ENCODE data around the gene DOCK3.

DOCK3 gene

DNA sequence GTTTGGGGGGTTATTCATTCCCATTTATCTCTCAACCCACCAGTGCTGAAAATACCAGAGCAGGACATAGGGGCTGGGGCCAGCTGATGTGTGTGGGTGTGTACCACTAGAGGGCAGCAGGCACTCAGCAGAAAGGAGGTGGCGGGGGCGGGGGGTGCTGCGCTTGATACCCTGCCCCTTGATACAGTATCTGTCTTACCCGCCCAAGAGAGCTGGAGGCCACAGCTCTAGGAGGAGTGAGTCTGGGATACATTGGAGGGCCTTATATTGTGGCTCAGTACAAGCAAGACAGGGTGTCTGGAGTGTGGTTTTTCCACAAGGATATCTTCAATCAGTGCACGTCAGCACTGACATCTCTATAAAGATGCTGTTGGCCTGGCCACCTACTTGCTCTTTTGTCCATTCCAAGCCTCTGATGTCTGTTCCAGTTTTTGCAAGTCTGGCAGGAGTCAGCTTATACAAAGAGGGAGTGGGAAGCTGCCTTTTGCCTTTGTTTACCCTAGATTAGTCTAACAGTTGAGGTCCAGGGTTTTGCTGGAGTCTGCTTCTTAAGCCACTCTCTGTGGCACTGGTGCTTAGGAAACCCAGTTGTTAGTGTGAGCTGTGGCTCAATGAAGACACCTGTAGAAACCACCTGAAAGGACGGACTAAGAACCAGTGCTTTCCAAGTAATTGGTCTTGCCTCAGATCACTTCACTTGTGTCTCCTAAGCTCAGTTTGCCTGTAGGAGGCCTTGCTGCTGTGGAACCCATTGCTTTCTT is 714.9 kb downstream of the DOCK3 start:
- Histone ChIP-seq H3K4me1 (peaks cover 77% of the 10 kb centered on the region), H3K27ac (no peak overlapping the region), H3K4me3 (no peak overlapping the region), H3K36me3 (peaks cover 53% of the 10 kb centered on the region), H3K9me3 (no peaks in the 10 kb centered on the region), H4K20me1 (peaks cover 64% of the 10 kb centered on the region), H3K4me2 (peak overlapping the region; percentile 95), H3K9ac (no peak overlapping the region), H3K27me3 (no peaks in the 10 kb centered on the region)
- no peak for TF ChIP-seq Cebpa-rat (IDR thresholded peaks at IDR 0.05)

GRCh38 chr3:51390246-51391074 is 715.7 kb downstream of the DOCK3 start:
- H3K9ac ChIP-seq = peak overlapping the region; percentile 99
- H4K20me1 ChIP-seq = peaks cover 72% of the 10 kb centered on the region
- TF ChIP-seq Cebpa-rat (IDR thresholded peaks at IDR 0.05) = no peak
- peak overlapping the region; percentile 98 for H3K27ac ChIP-seq
- H3K4me1 ChIP-seq = peaks cover 86% of the 10 kb centered on the region
- no peaks in the 10 kb centered on the region for H3K9me3 ChIP-seq
- H3K27me3 ChIP-seq = no peaks in the 10 kb centered on the region
- peak overlapping the region; percentile 90 for H3K4me3 ChIP-seq
- H3K4me2 ChIP-seq = peak overlapping the region; percentile 88
- H3K36me3 ChIP-seq = peaks cover 62% of the 10 kb centered on the region

- Histone ChIP-seq H3K27ac (peak within 1 kb of the TSS; percentile 98), H3K9me3 (no peaks in the 10 kb centered on the region), H3K36me3 (peaks cover 68% of the 10 kb centered on the region), H3K9ac (peak within 1 kb of the TSS; percentile 99), H3K4me3 (peak within 1 kb of the TSS; percentile 90), H3K4me2 (peak within 1 kb of the TSS; percentile 96), H3K27me3 (no peaks in the 10 kb centered on the region), H3K4me1 (peaks cover 88% of the 10 kb centered on the region), H4K20me1 (peaks cover 79% of the 10 kb centered on the region)
- no peak for TF ChIP-seq Cebpa-rat (IDR thresholded peaks at IDR 0.05)
Observed at GRCh38 chr3:51391075-51391565, 716.4 kb downstream of the DOCK3 start, which contains the start of gene RBM15B. Gene RBM15B (plus strand): TSS chr3:51391285. CDS start chr3:51391400, 115 bp downstream.

DNA sequence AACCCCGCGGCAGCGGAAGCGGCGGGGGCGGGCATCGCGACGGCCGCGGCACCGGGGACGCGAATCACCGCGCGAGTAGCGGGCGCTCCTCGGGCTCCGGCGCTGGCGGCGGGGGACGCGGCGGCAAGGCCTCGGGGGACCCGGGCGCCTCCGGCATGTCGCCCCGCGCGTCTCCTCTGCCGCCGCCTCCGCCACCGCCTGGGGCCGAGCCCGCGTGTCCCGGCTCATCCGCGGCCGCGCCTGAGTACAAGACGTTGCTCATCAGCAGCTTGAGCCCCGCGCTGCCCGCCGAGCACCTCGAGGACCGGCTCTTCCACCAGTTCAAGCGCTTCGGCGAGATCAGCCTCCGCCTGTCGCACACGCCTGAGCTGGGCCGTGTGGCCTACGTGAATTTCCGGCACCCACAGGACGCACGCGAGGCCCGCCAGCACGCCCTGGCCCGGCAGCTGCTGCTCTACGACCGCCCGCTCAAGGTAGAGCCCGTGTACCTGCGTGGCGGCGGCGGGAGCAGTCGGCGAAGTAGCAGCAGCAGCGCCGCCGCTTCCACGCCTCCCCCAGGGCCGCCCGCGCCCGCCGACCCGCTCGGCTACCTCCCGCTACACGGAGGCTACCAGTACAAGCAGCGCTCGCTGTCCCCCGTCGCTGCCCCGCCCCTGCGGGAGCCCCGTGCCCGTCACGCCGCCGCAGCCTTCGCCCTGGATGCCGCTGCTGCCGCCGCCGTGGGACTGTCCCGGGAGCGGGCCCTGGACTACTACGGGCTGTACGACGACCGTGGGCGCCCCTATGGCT is 717.0 kb downstream of the DOCK3 start:
- Histone ChIP-seq H3K4me2 (peak overlapping the region; percentile 96), H3K9ac (peak overlapping the region; percentile 99), H3K27me3 (no peaks in the 10 kb centered on the region), H3K4me3 (peak overlapping the region; percentile 90), H3K36me3 (peaks cover 72% of the 10 kb centered on the region), H3K4me1 (peaks cover 85% of the 10 kb centered on the region), H4K20me1 (peaks cover 81% of the 10 kb centered on the region), H3K27ac (peak overlapping the region; percentile 98), H3K9me3 (no peaks in the 10 kb centered on the region)
- no peak for TF ChIP-seq Cebpa-rat (IDR thresholded peaks at IDR 0.05)

- H3K27ac ChIP-seq = peak overlapping the region; percentile 98
- no peak for TF ChIP-seq Cebpa-rat (IDR thresholded peaks at IDR 0.05)
- H3K9me3 ChIP-seq = no peaks in the 10 kb centered on the region
- H3K4me3 ChIP-seq = peak overlapping the region; percentile 90
- H3K27me3 ChIP-seq = no peaks in the 10 kb centered on the region
- peaks cover 83% of the 10 kb centered on the region for H4K20me1 ChIP-seq
- peak overlapping the region; percentile 96 for H3K4me2 ChIP-seq
- H3K9ac ChIP-seq = peak overlapping the region; percentile 99
- H3K36me3 ChIP-seq = peaks cover 72% of the 10 kb centered on the region
- H3K4me1 ChIP-seq = peaks cover 77% of the 10 kb centered on the region
Observed at GRCh38 chr3:51392355-51393133, 717.8 kb downstream of the DOCK3 start.

- no peak for TF ChIP-seq Cebpa-rat (IDR thresholded peaks at IDR 0.05)
- peak overlapping the region; percentile 96 for H3K4me2 ChIP-seq
- peak overlapping the region; percentile 90 for H3K4me3 ChIP-seq
- H3K4me1 ChIP-seq = peaks cover 72% of the 10 kb centered on the region
- H4K20me1 ChIP-seq = peaks cover 83% of the 10 kb centered on the region
- peak overlapping the region; percentile 99; the same call in 1 of the 2 replicates for H3K9ac ChIP-seq
- peaks cover 72% of the 10 kb centered on the region for H3K36me3 ChIP-seq
- H3K27me3 ChIP-seq = no peaks in the 10 kb centered on the region
- H3K27ac ChIP-seq = no peak overlapping the region
- H3K9me3 ChIP-seq = no peaks in the 10 kb centered on the region
Observed at GRCh38 chr3:51393134-51393495, 718.4 kb downstream of the DOCK3 start.

GRCh38 chr3:51393564-51393963 is 718.8 kb downstream of the DOCK3 start:
- H3K9me3 ChIP-seq = no peaks in the 10 kb centered on the region
- H3K9ac ChIP-seq = peak overlapping the region; percentile 59; the same call in 1 of the 2 replicates
- H3K27me3 ChIP-seq = no peaks in the 10 kb centered on the region
- H3K36me3 ChIP-seq = peaks cover 72% of the 10 kb centered on the region
- peaks cover 83% of the 10 kb centered on the region for H4K20me1 ChIP-seq
- TF ChIP-seq Cebpa-rat (IDR thresholded peaks at IDR 0.05) = no peak
- peaks cover 67% of the 10 kb centered on the region for H3K4me1 ChIP-seq
- H3K4me2 ChIP-seq = peak overlapping the region; percentile 96
- no peak overlapping the region for H3K27ac ChIP-seq
- no peak overlapping the region for H3K4me3 ChIP-seq

- Histone ChIP-seq H3K4me2 (peak overlapping the region; percentile 96), H3K9ac (peak overlapping the region; percentile 59; the same call in 1 of the 2 replicates), H3K9me3 (no peaks in the 10 kb centered on the region), H3K4me3 (no peak overlapping the region), H3K36me3 (peaks cover 75% of the 10 kb centered on the region), H3K27ac (no peak overlapping the region), H3K27me3 (no peaks in the 10 kb centered on the region), H4K20me1 (peaks cover 83% of the 10 kb centered on the region), H3K4me1 (peaks cover 57% of the 10 kb centered on the region)
- no peak for TF ChIP-seq Cebpa-rat (IDR thresholded peaks at IDR 0.05)
Observed at GRCh38 chr3:51394541-51394940, 719.8 kb downstream of the DOCK3 start.
